ENCODE data around the gene CFAP410.

CFAP410 gene

GRCh38 chr21:44335266-44336059 is 3.7 kb downstream of the CFAP410 start:
- Histone ChIP-seq H3K36me3 (ENCODE audit: control insufficient read depth, insufficient read depth, low read length) (no peaks in the 10 kb centered on the region; the same call in 1 of the 2 replicates), H3K4me3 (replicated peaks; ENCODE audit: low read depth, low read length) (no peak overlapping the region), H3K27me3 (replicated peaks; ENCODE audit: control insufficient read depth, insufficient read depth, low read length) (no peaks in the 10 kb centered on the region)
- TF ChIP-seq CTCF (IDR thresholded peaks at IDR 0.05; ENCODE audit: insufficient read depth, low read length, poor library complexity, severe bottlenecking): no peak
- no peak for DNase-seq (ENCODE audit: extremely low read depth, insufficient read length)

- DNase-seq (ENCODE audit: extremely low read depth, insufficient read length): no peak
- H3K4me3 ChIP-seq (replicated peaks; ENCODE audit: low read depth, low read length): no peak overlapping the region
- H3K27me3 ChIP-seq (replicated peaks; ENCODE audit: control insufficient read depth, insufficient read depth, low read length): no peaks in the 10 kb centered on the region
- TF ChIP-seq CTCF (IDR thresholded peaks at IDR 0.05; ENCODE audit: insufficient read depth, low read length, poor library complexity, severe bottlenecking): no peak
- no peaks in the 10 kb centered on the region; the same call in 1 of the 2 replicates for H3K36me3 ChIP-seq (ENCODE audit: control insufficient read depth, insufficient read depth, low read length)
These were observed 4.7 kb downstream of the CFAP410 start for GRCh38 chr21:44334329-44335030.

- DNase-seq (ENCODE audit: extremely low read depth, insufficient read length): no peak
- TF ChIP-seq CTCF (IDR thresholded peaks at IDR 0.05; ENCODE audit: insufficient read depth, low read length, poor library complexity, severe bottlenecking): no peak
- H3K36me3 ChIP-seq (ENCODE audit: control insufficient read depth, insufficient read depth, low read length): no peaks in the 10 kb centered on the region; the same call in 1 of the 2 replicates
- no peak overlapping the region for H3K4me3 ChIP-seq (replicated peaks; ENCODE audit: low read depth, low read length)
- no peaks in the 10 kb centered on the region for H3K27me3 ChIP-seq (replicated peaks; ENCODE audit: control insufficient read depth, insufficient read depth, low read length)
These were observed 5.5 kb downstream of the CFAP410 start for GRCh38 chr21:44333509-44334328.

GRCh38 chr21:44332965-44333364 is 6.2 kb downstream of the CFAP410 start:
- TF ChIP-seq CTCF (IDR thresholded peaks at IDR 0.05; ENCODE audit: insufficient read depth, low read length, poor library complexity, severe bottlenecking): no peak
- Histone ChIP-seq H3K4me3 (replicated peaks; ENCODE audit: low read depth, low read length) (no peak overlapping the region), H3K36me3 (ENCODE audit: control insufficient read depth, insufficient read depth, low read length) (no peaks in the 10 kb centered on the region; the same call in 1 of the 2 replicates), H3K27me3 (replicated peaks; ENCODE audit: control insufficient read depth, insufficient read depth, low read length) (no peaks in the 10 kb centered on the region)
- no peak for DNase-seq (ENCODE audit: extremely low read depth, insufficient read length)

- Histone ChIP-seq H3K4me3 (replicated peaks; ENCODE audit: low read depth, low read length) (no peak overlapping the region), H3K36me3 (ENCODE audit: control insufficient read depth, insufficient read depth, low read length) (peaks cover under 1% of the 10 kb centered on the region; the same call in 1 of the 2 replicates), H3K27me3 (replicated peaks; ENCODE audit: control insufficient read depth, insufficient read depth, low read length) (no peaks in the 10 kb centered on the region)
- no peak for DNase-seq (ENCODE audit: extremely low read depth, insufficient read length)
- TF ChIP-seq CTCF (IDR thresholded peaks at IDR 0.05; ENCODE audit: insufficient read depth, low read length, poor library complexity, severe bottlenecking): no peak
These were observed 6.8 kb downstream of the CFAP410 start for GRCh38 chr21:44332383-44332782.

All from GM06990 (cell line).